Psoas muscle (tissue), 8 donors: ENCODE results near the gene CDH8. TPM values are rescaled to one million over a fixed set of nuclear protein-coding genes. Genes with fewer than 3 reads are reported as not detected.

Source experiments
- ATAC-seq, 4 donors: fragments of 200-7000 bp; cut with Tn5 transposase; one replicate each; pipeline ENCODE4 v1.9.1; 2020; ENCODE audit warnings: moderate library complexity in 3 of 4, mild to moderate bottlenecking in 2 of 4
- DNase-seq, 2 donors: peaks; one replicate each; pipeline ENCODE4 v3.0.0-alpha.2; 2020
- H3K27ac ChIP-seq: fragments of 200-600 bp; one replicate; pipeline ENCODE4 v1.8.0; 2022
- H3K27me3 ChIP-seq, 3 donors: fragments of 200-600 bp in 1 of 3; one replicate each; pipeline versions ENCODE4 v1.6.1 to v1.8.0; 2013 to 2022; ENCODE audit warnings: low read length in 2 of 3, mild to moderate bottlenecking in 2 of 3, moderate library complexity in 1 of 3; ENCODE audit not compliant: insufficient read depth in 3 of 3
- H3K36me3 ChIP-seq, 2 donors: fragments of 200-600 bp in 1 of 2; one replicate each; pipeline versions ENCODE4 v1.6.1 to v1.8.0; 2013 to 2022; ENCODE audit warnings: low read depth in 1 of 2, mild to moderate bottlenecking in 1 of 2, moderate library complexity in 1 of 2; ENCODE audit not compliant: insufficient read depth in 1 of 2
- H3K4me1 ChIP-seq: fragments of 200-600 bp; one replicate; pipeline ENCODE4 v1.8.0; 2022
- H3K4me3 ChIP-seq: fragments of 200-600 bp; one replicate; pipeline ENCODE4 v1.8.0; 2022; ENCODE audit warnings: mild to moderate bottlenecking
- H3K9me3 ChIP-seq: fragments of 200-600 bp; one replicate; pipeline ENCODE4 v1.8.0; 2022
- CTCF ChIP-seq: fragments of 200-600 bp; IDR thresholded peaks from one replicate; pipeline ENCODE4 v1.8.0; 2022; ENCODE audit warnings: antibody characterized with exemption
- WGBS, 3 donors: extraction: QIAGEN DNeasy Blood & Tissue Kit; methylation state at CpG; one replicate each; pipeline versions ENCODE4 v1.1.6 to v1.1.7; 2013; 5-methylcytosine and 5-hydroxymethylcytosine counted together
- intact Hi-C, 2 donors: fragments of 100-400 bp; cut with DNase I; formaldehyde crosslinking; loops; one replicate each; pipeline versions ENCODE4 v1.11.0 to v1.14.2; 2022
- polyA plus RNA-seq, 3 donors: library from polyadenylated mRNA; stranded (reverse); fragments of 200-250 nt; gene quantifications; one replicate each; pipeline ENCODE4 v1.2.3, GENCODE V29; 2013
- total RNA-seq, 4 donors: library from RNA; stranded (reverse); fragmentation: NEBNext Ultra II Directional in 2 of 4; extraction: Animal tissue kit (Norgen Biotek cat#: 25700) in 2 of 4; gene quantifications; one replicate each; pipeline versions ENCODE4 v1.2.1 to v1.2.4, GENCODE V29; 2021 to 2023
- donor health status: healthy with polysubstance abuse.
- donor health status: DM: no; HTN: no; CAD: no; lungs with moderate emphysema.
- donor health status: Bipolar disorder and iron deficiency.
- donor health status: healthy.
- donor health status: DM: yes; HTN: yes; CAD: no.
- donor health status: DM: no; HTN: no; CAD: no.
- donor health status: DM: no; HTN: no; CAD: no.
- donor health status: DM: yes; HTN: yes; CAD: no.

The CDH8 gene
- total and polyA plus RNA-seq, 7 donors = 0.13 to 1.2 (median 0.58) TPM

GRCh38 chr16:61820820-61821219 lies 215.4 kb downstream of the CDH8 start:
- no peaks in the 10 kb centered on the region for H3K36me3 ChIP-seq
- no peaks in the 10 kb centered on the region for H3K9me3 ChIP-seq
- intact Hi-C loops = no loop called here
- no peaks in the 10 kb centered on the region for H3K4me1 ChIP-seq
- TF ChIP-seq CTCF = no peak
- ATAC-seq = no peak
- WGBS, 3 donors = 77 to 88% (median 86%) methylated on average over 2 of the region's 2 CpGs
- H3K27ac ChIP-seq = no peak overlapping the region
- H3K4me3 ChIP-seq = no peak overlapping the region
- H3K27me3 ChIP-seq = no peaks in the 10 kb centered on the region
- no peak for DNase-seq

- DNase-seq = no peak
- no peak overlapping the region for H3K27ac ChIP-seq
- no peak for TF ChIP-seq CTCF
- H3K9me3 ChIP-seq = no peaks in the 10 kb centered on the region
- ATAC-seq = no peak
- no peaks in the 10 kb centered on the region for H3K4me1 ChIP-seq
- H3K36me3 ChIP-seq = no peaks in the 10 kb centered on the region
- intact Hi-C loops = no loop called here
- no peaks in the 10 kb centered on the region for H3K27me3 ChIP-seq
- H3K4me3 ChIP-seq = no peak overlapping the region
Measured at GRCh38 chr16:61820398-61820797, 215.8 kb downstream of the CDH8 start.

GRCh38 chr16:61818850-61819249 lies 217.4 kb downstream of the CDH8 start:
- H3K27me3 ChIP-seq = no peaks in the 10 kb centered on the region
- H3K9me3 ChIP-seq = no peaks in the 10 kb centered on the region
- no peak for TF ChIP-seq CTCF
- WGBS, 3 donors = 85 to 87% (median 86%) methylated on average over 1 of the region's 1 CpG
- H3K4me1 ChIP-seq = no peaks in the 10 kb centered on the region
- ATAC-seq = no peak
- intact Hi-C loops = no loop called here
- no peak overlapping the region for H3K27ac ChIP-seq
- H3K4me3 ChIP-seq = no peak overlapping the region
- no peak for DNase-seq
- H3K36me3 ChIP-seq = no peaks in the 10 kb centered on the region

- ATAC-seq = no peak
- no peaks in the 10 kb centered on the region for H3K27me3 ChIP-seq
- WGBS, 3 donors = 83 to 89% (median 84%) methylated on average over 8 of the region's 8 CpGs
- intact Hi-C loops = no loop called here
- no peaks in the 10 kb centered on the region for H3K4me1 ChIP-seq
- no peaks in the 10 kb centered on the region for H3K36me3 ChIP-seq
- no peak for DNase-seq
- no peak overlapping the region for H3K4me3 ChIP-seq
- H3K27ac ChIP-seq = no peak overlapping the region
- no peak for TF ChIP-seq CTCF
- no peaks in the 10 kb centered on the region for H3K9me3 ChIP-seq
Measured at GRCh38 chr16:61817583-61818278, 218.5 kb downstream of the CDH8 start.

- Histone ChIP-seq H3K36me3 (no peaks in the 10 kb centered on the region), H3K9me3 (no peaks in the 10 kb centered on the region), H3K4me3 (no peak overlapping the region), H3K27me3 (no peaks in the 10 kb centered on the region), H3K27ac (no peak overlapping the region), H3K4me1 (no peaks in the 10 kb centered on the region)
- no peak for ATAC-seq
- intact Hi-C loops = no loop called here
- no peak for DNase-seq
- no peak for TF ChIP-seq CTCF
Measured at GRCh38 chr16:61814726-61815347, 221.4 kb downstream of the CDH8 start.
